Erythroblast (primary cell): ENCODE results near the gene FAM234A.

Experiments used
- GATA1 ChIP-seq: IDR thresholded peaks from 2 replicates; pipeline ENCODE4 v1.6.1; 2011; ENCODE audit warnings: low read depth, mild to moderate bottlenecking, control low read depth, low read length, moderate library complexity
- POLR2A ChIP-seq: IDR thresholded peaks from 2 replicates; pipeline ENCODE4 v1.6.1; 2011; ENCODE audit warnings: mild to moderate bottlenecking, low read length

DNA sequence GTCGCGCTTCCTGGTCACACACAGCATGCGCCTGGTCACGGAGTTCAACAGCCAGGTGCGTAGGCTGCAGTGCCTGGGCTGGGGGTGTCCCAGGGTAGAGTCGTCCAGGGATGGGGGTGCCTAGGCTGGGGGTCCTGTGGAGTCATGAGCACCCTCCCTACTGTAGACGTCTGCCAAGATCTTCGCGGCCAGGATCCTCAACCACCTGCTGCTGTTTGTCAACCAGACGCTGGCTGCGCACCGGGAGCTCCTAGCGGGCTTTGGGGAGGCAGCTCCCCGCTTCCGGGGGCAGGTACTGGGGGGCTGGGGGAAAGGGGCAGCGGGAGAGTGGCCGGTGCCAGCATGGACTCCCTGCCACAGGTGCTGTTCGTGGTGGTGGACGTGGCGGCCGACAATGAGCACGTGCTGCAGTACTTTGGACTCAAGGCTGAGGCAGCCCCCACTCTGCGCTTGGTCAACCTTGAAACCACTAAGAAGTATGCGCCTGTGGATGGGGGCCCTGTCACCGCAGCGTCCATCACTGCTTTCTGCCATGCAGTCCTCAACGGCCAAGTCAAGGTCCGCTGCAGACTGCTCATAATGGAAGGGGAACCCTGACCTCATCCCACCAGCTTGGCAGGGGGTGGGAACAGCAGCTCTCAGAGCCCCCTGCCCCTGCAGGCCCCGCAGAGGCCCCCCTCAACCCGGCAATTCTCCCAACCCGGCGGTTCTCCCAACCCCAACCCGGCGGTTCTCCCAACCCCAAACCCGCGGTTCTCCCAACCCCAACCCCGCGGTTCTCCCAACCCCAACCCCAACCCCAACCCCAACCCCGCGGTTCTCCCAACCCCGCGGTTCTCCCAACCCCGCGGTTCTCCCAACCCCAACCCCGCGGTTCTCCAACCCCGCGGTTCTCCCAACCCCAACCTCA, 50.8 kb downstream of the FAM234A start:
- TF ChIP-seq POLR2A (no peak), GATA1 (no peak)
